Activated T-helper 1 cell treated with Interleukin-2 at 50 U/mL for 16 hours (primary cell): Measurements from ENCODE around the gene CHRNA10.

ENCODE experiments used
- DNase-seq: peaks from one replicate; pipeline ENCODE4 v3.0.0-alpha.2; 2020; ENCODE audit warnings: low read depth

The CHRNA10 gene

GRCh38 chr11:3632070-3632660 lies 39.0 kb downstream of the CHRNA10 start:
- no peak for DNase-seq

GRCh38 chr11:3631331-3631730 lies 39.9 kb downstream of the CHRNA10 start:
- DNase-seq: no peak

GRCh38 chr11:3627291-3627690 lies 43.9 kb downstream of the CHRNA10 start:
- DNase-seq: no peak

GRCh38 chr11:3626250-3626960 lies 44.8 kb downstream of the CHRNA10 start:
- no peak for DNase-seq

- DNase-seq: no peak
These were observed 47.3 kb downstream of the CHRNA10 start for GRCh38 chr11:3623767-3624458.

- no peak for DNase-seq
These were observed 48.1 kb downstream of the CHRNA10 start for GRCh38 chr11:3623121-3623520.

GRCh38 chr11:3622521-3622920 lies 48.7 kb downstream of the CHRNA10 start:
- no peak for DNase-seq

- DNase-seq: no peak
These were observed 53.2 kb downstream of the CHRNA10 start for GRCh38 chr11:3617990-3618389.

- no peak for DNase-seq
These were observed 54.3 kb downstream of the CHRNA10 start for GRCh38 chr11:3616721-3617460.

- no peak for DNase-seq
These were observed 55.2 kb downstream of the CHRNA10 start for GRCh38 chr11:3615998-3616397.
